Measurements from ENCODE around the gene CCDC85B. TPM values are rescaled to one million over a fixed set of nuclear protein-coding genes. Genes with fewer than 3 reads are reported as not detected.
A peak's percentile ranks its signal among the peaks of the same experiment; 100 is the strongest.

CCDC85B gene
- total and polyA plus RNA-seq, 2 of the 13 experiments (the other 11 are each of a cell fraction or from before 2014, with no cell fraction given): 8.2 to 19.5 TPM

- TF ChIP-seq HNRNPLL (IDR thresholded peaks at IDR 0.05; ENCODE audit: low read depth, low read length, poor library complexity, severe bottlenecking) (peak; percentile 41), MYC (CRISPR knock-in tag; IDR thresholded peaks at IDR 0.05; ENCODE audit: borderline replicate concordance) (peak; percentile 59; the same call in 1 of the 2 replicates), AGO2 (optimal IDR thresholded peaks at IDR 0.05; ENCODE audit: low read depth, low read length) (no peak), ZNF580 (CRISPR knock-in tag; IDR thresholded peaks at IDR 0.05; ENCODE audit: borderline replicate concordance, low read depth) (peak; percentile 65; the same call in 1 of the 2 replicates), SSRP1 (CRISPR knock-in tag; IDR thresholded peaks at IDR 0.05) (no peak), SRSF9 (IDR thresholded peaks at IDR 0.05; ENCODE audit: borderline replicate concordance, insufficient read depth, low read depth, low read length, poor library complexity, severe bottlenecking) (no peak), GLI4 (CRISPR knock-in tag; IDR thresholded peaks at IDR 0.05; ENCODE audit: borderline replicate concordance) (peak; percentile 78; the same call in 1 of the 2 replicates), ZNF678 (CRISPR knock-in tag; IDR thresholded peaks at IDR 0.05) (no peak; the same call in none of the 2 replicates), DPF2 (CRISPR knock-in tag; IDR thresholded peaks at IDR 0.05; ENCODE audit: borderline replicate concordance, low read depth) (no peak), ELF4 (CRISPR knock-in tag; IDR thresholded peaks at IDR 0.05; ENCODE audit: borderline replicate concordance) (no peak), HDAC1 (CRISPR knock-in tag; IDR thresholded peaks at IDR 0.05) (no peak; the same call in none of the 2 replicates), ZNF354B (CRISPR knock-in tag; IDR thresholded peaks at IDR 0.05) (no peak), SOX6 (IDR thresholded peaks at IDR 0.05) (no peak), SOX6 (CRISPR knock-in tag; IDR thresholded peaks at IDR 0.05) (0 out of 2 replicates have a peak, but pooled peaks have one; percentile 26), ASH2L (IDR thresholded peaks at IDR 0.05; ENCODE audit: insufficient read length, low read depth, low read length) (no peak), ZNF296 (CRISPR knock-in tag; conservative IDR thresholded peaks at IDR 0.05) (peak; percentile 73; the same call in 1 of the 2 replicates), ZNF770 (CRISPR knock-in tag; IDR thresholded peaks at IDR 0.05) (no peak), ZBED4 (CRISPR knock-in tag; IDR thresholded peaks at IDR 0.05; ENCODE audit: borderline replicate concordance) (peak; percentile 83; the same call in 1 of the 2 replicates), EP300 (IDR thresholded peaks at IDR 0.05; ENCODE audit: low read depth in 2 of 2, low read length in 2 of 2) (no peak), EP300 (CRISPR knock-in tag; IDR thresholded peaks at IDR 0.05; ENCODE audit: borderline replicate concordance) (no peak), CENPX (CRISPR knock-in tag; IDR thresholded peaks at IDR 0.05) (no peak), ZNF207 (IDR thresholded peaks at IDR 0.05; ENCODE audit: borderline replicate concordance) (no peak), SALL1 (CRISPR knock-in tag; IDR thresholded peaks at IDR 0.05) (peak; percentile 20; the same call in 1 of the 2 replicates), JUND (CRISPR knock-in tag; IDR thresholded peaks at IDR 0.05) (no peak)
Observed at GRCh38 chr11:65856689-65857499, 33.6 kb upstream of the CCDC85B start (continued).

Measured in HepG2 (cell line).